Erythroblast (primary cell): Measurements from ENCODE around the gene DAZAP1.

Source experiments
- GATA1 ChIP-seq: IDR thresholded peaks from 2 replicates; pipeline ENCODE4 v1.6.1; 2011; ENCODE audit warnings: low read depth, mild to moderate bottlenecking, control low read depth, low read length, moderate library complexity
- POLR2A ChIP-seq: IDR thresholded peaks from 2 replicates; pipeline ENCODE4 v1.6.1; 2011; ENCODE audit warnings: mild to moderate bottlenecking, low read length

DNA sequence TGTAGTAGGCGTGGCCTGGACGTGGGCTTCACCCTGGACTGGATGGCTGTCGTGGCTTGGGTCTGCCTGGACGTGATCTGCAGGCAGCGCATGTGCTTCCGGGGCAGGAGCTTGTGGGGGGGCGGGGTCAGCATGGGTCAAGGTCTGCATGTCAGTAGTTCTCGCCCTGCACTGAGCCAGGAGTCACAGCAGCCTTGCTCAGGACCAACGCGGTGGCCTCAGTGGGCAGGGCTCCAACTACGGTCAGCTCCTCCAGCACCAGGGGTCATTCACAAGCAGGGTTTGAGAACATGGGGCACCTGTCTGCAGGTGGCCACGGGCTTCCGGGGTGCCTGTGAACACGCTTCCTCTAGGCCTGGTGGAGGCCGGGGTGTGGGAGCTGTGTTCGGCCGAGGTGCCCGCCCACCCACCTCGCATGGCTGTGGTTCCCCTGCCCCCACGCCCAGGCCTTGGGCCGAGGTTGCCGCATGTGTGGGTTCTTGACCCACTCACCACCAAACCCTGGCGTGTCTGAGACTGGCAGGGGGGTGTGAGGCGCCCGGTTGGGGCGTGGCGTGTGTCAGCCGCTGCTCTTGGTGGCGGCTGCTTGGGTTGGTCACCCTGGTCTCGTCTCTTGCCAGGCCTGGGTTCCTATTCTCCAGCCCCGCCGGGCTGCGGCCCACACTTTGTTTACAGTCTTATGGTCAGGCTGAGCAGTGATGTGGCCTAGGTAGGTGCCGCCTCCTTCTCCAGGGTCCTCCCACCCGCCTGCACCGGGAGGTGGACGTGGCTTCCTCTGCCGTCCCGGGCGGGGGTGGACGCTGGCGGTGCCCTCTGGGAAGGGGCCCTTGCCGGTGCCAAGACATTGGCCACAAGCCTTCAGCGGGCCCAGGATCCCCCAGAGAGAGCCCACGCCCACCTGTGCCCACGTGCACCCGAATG, 26.0 kb downstream of the DAZAP1 start:
- TF ChIP-seq POLR2A, result no peak
- no peak for TF ChIP-seq GATA1
